Measurements from ENCODE around the gene PLD4.

DNA sequence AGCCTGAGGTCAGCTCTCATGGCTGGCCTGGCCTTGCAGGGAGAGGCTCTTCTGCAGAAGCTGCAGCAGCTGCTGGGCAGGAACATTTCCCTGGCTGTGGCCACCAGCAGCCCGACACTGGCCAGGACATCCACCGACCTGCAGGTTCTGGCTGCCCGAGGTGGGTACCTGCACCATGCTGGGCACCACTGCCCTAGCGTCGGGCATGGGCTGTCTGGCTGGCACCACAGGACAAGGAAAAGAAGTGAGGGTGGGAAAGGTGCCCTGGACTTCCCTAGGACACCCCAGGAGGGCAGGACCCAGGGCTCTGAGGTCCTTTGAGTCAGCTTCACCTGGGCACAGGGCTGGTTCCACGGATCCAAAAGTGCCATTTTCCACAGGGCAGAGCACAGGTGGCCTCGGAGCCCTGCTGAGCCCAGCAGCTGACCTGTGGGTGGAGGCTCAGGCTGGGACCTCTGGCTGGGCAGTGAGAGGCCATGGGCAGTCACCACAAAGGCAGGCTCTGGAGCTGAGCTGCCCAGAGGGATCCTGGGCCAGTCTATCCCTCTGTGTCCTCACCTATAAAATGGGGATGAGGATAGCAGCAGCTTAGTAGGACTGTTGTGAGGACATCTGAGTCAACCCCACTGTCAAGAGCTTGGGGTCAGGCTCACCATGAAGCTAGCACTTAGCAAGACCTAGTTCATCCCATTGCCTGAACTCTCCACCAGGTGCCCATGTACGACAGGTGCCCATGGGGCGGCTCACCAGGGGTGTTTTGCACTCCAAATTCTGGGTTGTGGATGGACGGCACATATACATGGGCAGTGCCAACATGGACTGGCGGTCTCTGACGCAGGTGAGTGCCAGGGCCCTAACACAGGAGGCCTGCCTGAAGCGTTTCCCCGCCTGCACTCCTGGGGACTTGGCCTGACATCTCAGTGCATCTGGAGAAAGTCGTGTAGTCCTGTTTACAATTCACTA, 4.9 kb downstream of the PLD4 start:
- no peak for TF ChIP-seq CHD4 (IDR thresholded peaks at IDR 0.05; ENCODE audit: insufficient read depth, insufficient replicate concordance, low read depth, low read length, poor library complexity, severe bottlenecking)
- TF ChIP-seq MNT (conservative IDR thresholded peaks at IDR 0.05) = no peak
- no peak for TF ChIP-seq SMAD1 (IDR thresholded peaks at IDR 0.05; ENCODE audit: low read depth, low read length, partially characterized antibody)
- no peak for TF ChIP-seq POLR2AphosphoS2 (IDR thresholded peaks at IDR 0.05; ENCODE audit: low read length)
- no peak for TF ChIP-seq FOXK2 (conservative IDR thresholded peaks at IDR 0.05 in 1 of 2, IDR thresholded peaks at IDR 0.05 in 1 of 2; ENCODE audit: low read depth in 2 of 2)
